C4-2B (cell line): ENCODE measurements around the gene SLC1A2.

Source experiments
- H3K27ac ChIP-seq: fragments of 450-650 bp; 2 replicates; pipeline ENCODE4 v1.5.1; 2017
- CTCF ChIP-seq: fragments of 450-650 bp; conservative IDR thresholded peaks from 2 replicates; pipeline ENCODE4 v1.5.1; 2017; ENCODE audit warnings: mild to moderate bottlenecking
- ZFX ChIP-seq: fragments of 450-650 bp; IDR thresholded peaks from 2 replicates; pipeline ENCODE4 v1.6.1; 2017

Gene SLC1A2

GRCh38 chr11:35394941-35395340, 24.4 kb downstream of the SLC1A2 start:
- H3K27ac ChIP-seq, result no peak overlapping the region
- TF ChIP-seq ZFX (no peak), CTCF (no peak)

DNA sequence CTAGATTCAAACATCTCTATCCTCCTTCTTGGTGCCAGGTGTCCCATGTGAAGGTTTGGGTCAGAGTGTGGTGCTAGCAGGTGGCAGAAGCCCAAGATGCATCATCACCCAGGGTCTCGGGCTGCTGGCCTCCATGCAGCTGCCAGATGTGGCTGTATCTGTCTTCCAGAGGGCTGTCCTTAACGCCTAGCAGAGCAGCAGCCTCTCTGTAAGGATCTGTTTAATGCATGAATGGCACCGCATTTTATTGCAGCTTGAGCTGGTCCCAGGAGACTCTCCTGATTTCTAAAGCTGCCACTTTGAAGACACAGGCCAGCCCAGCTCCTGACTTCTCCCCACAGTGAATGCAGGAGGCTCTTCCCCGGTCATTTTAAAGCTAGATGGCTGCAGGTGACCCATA, 26.3 kb downstream of the SLC1A2 start:
- H3K27ac ChIP-seq, result no peak overlapping the region
- TF ChIP-seq ZFX (no peak), CTCF (no peak)

GRCh38 chr11:35391922-35392688, 27.3 kb downstream of the SLC1A2 start:
- peak overlapping the region; percentile 11; the same call in 1 of the 2 replicates for H3K27ac ChIP-seq
- TF ChIP-seq CTCF, result peak; percentile 94
- TF ChIP-seq ZFX, result no peak

DNA sequence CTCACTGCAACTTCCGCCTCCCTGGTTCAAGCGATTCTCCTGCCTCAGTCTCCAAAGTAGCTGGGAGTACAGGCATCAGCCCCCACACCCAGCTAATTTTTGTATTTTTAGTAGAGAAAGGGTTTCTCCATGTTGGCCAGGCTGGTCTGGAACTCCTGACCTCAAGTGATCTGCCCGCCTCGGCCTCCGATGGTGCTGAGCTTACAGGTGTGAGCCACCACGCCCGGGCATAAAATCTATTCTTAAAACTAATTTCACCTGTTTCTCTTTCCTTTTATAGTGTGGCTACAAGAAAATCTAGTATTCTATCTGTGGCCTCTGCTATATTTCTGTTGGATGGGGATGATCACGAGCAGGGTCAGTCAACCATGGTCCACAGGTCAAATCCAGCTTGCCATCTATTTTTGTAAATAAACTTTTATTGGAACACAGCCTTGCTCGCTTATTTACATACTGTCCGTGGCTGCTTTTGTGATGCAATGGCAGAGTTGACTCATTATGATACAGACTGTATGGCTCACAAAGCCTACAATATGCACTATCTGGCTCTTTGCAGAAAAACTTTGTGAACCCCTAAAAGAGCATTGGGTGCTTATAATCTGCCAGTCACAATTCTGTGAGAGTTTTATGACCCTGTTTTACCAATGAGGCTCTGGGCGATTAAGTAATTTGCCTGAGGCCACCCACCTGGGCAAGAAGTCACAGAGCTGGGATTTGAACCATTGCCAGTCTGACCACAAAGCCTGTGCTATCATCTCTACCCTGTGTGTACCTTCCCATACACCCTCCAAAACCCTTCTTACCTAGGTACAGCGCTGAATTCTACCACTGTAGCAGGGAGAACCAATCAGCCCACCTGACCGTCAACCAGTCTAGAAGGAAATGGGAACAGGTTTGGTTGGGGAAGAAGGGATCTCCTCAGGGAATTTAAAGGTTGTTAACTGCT, 28.3 kb downstream of the SLC1A2 start:
- peak overlapping the region; percentile 77 for H3K27ac ChIP-seq
- no peak for TF ChIP-seq ZFX
- TF ChIP-seq CTCF, result no peak

GRCh38 chr11:35389897-35390465, 29.4 kb downstream of the SLC1A2 start:
- H3K27ac ChIP-seq, result peak overlapping the region; percentile 77
- no peak for TF ChIP-seq ZFX
- TF ChIP-seq CTCF, result no peak

DNA sequence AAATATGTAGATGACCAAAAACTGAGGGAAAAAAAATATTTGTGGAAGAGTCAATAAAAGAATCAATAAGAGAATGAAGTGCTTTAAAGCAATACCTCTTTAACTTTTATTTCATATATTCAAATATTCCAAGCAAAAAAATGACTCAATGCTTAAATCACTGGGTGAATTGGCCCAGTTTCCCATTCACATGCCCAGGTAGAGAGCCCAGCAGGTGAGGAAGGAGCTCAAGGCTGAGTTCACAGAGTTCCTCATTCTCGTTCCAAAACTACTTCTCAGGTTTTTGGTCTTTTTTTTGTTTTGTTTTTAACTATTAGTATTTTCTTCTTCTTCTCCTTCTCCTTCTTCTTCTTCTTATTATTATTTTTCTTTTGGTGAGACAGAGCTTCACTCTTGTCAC, 30.2 kb downstream of the SLC1A2 start:
- TF ChIP-seq CTCF (no peak), ZFX (no peak)
- H3K27ac ChIP-seq, result peak overlapping the region; percentile 77
